Endothelial cell of umbilical vein (primary cell): ENCODE results near the gene COQ7. TPM values are rescaled to one million over a fixed set of nuclear protein-coding genes. Genes with fewer than 3 reads are reported as not detected.

ENCODE experiments used
- BruUV-seq: library from RNA; stranded (reverse); fragments of 400-500 nt; replicated peaks from 2 replicates; lab custom pipeline; 2021; lab: Mats Ljungman, UMichigan
- CTCF ChIA-PET: fragments of 300-600, 350-600 bp; sonication (Branson Sonifier 250); formaldehyde crosslinking; loops from one replicate; lab custom pipeline; 2021; ENCODE audit warnings: antibody characterized with exemption, inconsistent platforms; lab: Charles Lee
- POLR2A ChIA-PET: fragments of 300-600, 350-600 bp; sonication (Branson Sonifier 250); formaldehyde crosslinking; loops from one replicate; lab custom pipeline; 2021; ENCODE audit warnings: antibody characterized with exemption, inconsistent platforms; lab: Charles Lee
- DNase-seq: peaks from one replicate; pipeline ENCODE4 v3.0.0-alpha.2; 2011; ENCODE audit warnings: low read depth, low spot score
- FAIRE-seq: peaks from 2 replicates; lab custom pipeline; 2011; peaks lifted over from hg19 to GRCh38; lab: Jason Lieb, UNC
- H2AFZ ChIP-seq: 2 replicates; pipeline ENCODE4 v1.6.0; 2012; ENCODE audit warnings: low read depth, low read length, control low read depth, inconsistent platforms
- H3K27ac ChIP-seq: 2 replicates; pipeline ENCODE4 v1.5.1; 2011; ENCODE audit warnings: low read depth, mild to moderate bottlenecking, control low read depth, low read length, moderate library complexity; ENCODE audit not compliant: insufficient read depth
- H3K27me3 ChIP-seq, 2 experiments: 2 replicates each; pipeline versions ENCODE4 v1.6.0 to v1.6.1; 2011; ENCODE audit warnings: low read length in 2 of 2, mixed read lengths in 1 of 2; ENCODE audit not compliant: control insufficient read depth in 2 of 2, insufficient read depth in 2 of 2
- H3K36me3 ChIP-seq, 2 experiments: 2 replicates in 1 of 2; 3 replicates in 1 of 2; pipeline ENCODE4 v1.5.1; 2011; ENCODE audit warnings: low read length in 2 of 2, mild to moderate bottlenecking in 1 of 2, moderate library complexity in 1 of 2; ENCODE audit not compliant: control insufficient read depth in 2 of 2, insufficient read depth in 2 of 2; ENCODE audit errors: extremely low read depth in 1 of 2
- H3K4me1 ChIP-seq: 3 replicates; pipeline ENCODE4 v1.5.1; 2011; ENCODE audit warnings: mild to moderate bottlenecking, low read length; ENCODE audit not compliant: control insufficient read depth, insufficient read depth; ENCODE audit errors: extremely low read depth
- H3K4me2 ChIP-seq: 2 replicates; pipeline ENCODE4 v1.6.1; 2011; ENCODE audit warnings: low read length, control low read depth, mixed read lengths; ENCODE audit not compliant: insufficient read depth
- H3K4me3 ChIP-seq, 3 experiments: fragments of 200-600 bp in 1 of 3; sonication (generic), shearing (Covaris generic) in 1 of 3; replicated peaks in 1 of 3; 2 replicates each; pipeline ENCODE4 v1.5.1; 2011 to 2016; ENCODE audit warnings: control low read depth in 3 of 3, low read length in 3 of 3, mild to moderate bottlenecking in 2 of 3, inconsistent platforms in 1 of 3, low read depth in 1 of 3, moderate library complexity in 1 of 3; ENCODE audit not compliant: insufficient read depth in 1 of 3
- H3K79me2 ChIP-seq: 2 replicates; pipeline ENCODE4 v1.6.0; 2012; ENCODE audit warnings: low read length, inconsistent platforms; ENCODE audit not compliant: control insufficient read depth, insufficient read depth
- H3K9ac ChIP-seq: replicated peaks from 2 replicates; pipeline ENCODE3; 2011; ENCODE audit warnings: low read length, control low read depth; ENCODE audit not compliant: insufficient read depth; ENCODE audit errors: extremely low read depth
- H3K9me1 ChIP-seq: replicated peaks from 3 replicates; pipeline ENCODE4 v1.6.0; 2011; ENCODE audit warnings: mild to moderate bottlenecking, low read length; ENCODE audit not compliant: control insufficient read depth, insufficient read depth; ENCODE audit errors: extremely low read depth
- H3K9me3 ChIP-seq: replicated peaks from 2 replicates; pipeline ENCODE4 v1.5.1; 2012; ENCODE audit warnings: low read length, inconsistent platforms; ENCODE audit not compliant: control insufficient read depth, insufficient read depth
- H4K20me1 ChIP-seq: replicated peaks from 2 replicates; pipeline ENCODE3; 2011; ENCODE audit warnings: mild to moderate bottlenecking, low read length; ENCODE audit not compliant: control insufficient read depth, insufficient read depth; ENCODE audit errors: extremely low read depth
- CTCF ChIP-seq, 2 donors: IDR thresholded peaks; 1 replicate in 1 of 2; 2 replicates in 1 of 2; pipeline ENCODE4 v1.5.1; 2011; ENCODE audit warnings: low read length in 2 of 2, mild to moderate bottlenecking in 2 of 2, moderate library complexity in 2 of 2, control low read depth in 1 of 2, inconsistent platforms in 1 of 2, low read depth in 1 of 2; ENCODE audit not compliant: insufficient read depth in 1 of 2; ENCODE audit errors: extremely low read depth in 1 of 2
- EZH2 ChIP-seq: IDR thresholded peaks from 2 replicates; pipeline ENCODE4 v1.6.1; 2012; ENCODE audit warnings: borderline replicate concordance, low read depth, mild to moderate bottlenecking, moderate library complexity, low read length, inconsistent platforms; ENCODE audit not compliant: severe bottlenecking
- FOS ChIP-seq: IDR thresholded peaks from 2 replicates; pipeline ENCODE4 v1.6.1; 2011; ENCODE audit warnings: mild to moderate bottlenecking, low read length, moderate library complexity, borderline replicate concordance; ENCODE audit not compliant: insufficient read depth
- GATA2 ChIP-seq: IDR thresholded peaks from 2 replicates; pipeline ENCODE4 v1.7.0; 2011; ENCODE audit warnings: low read depth, mild to moderate bottlenecking, moderate library complexity, mixed read lengths, low read length; ENCODE audit not compliant: insufficient read length, insufficient read depth
- JUN ChIP-seq: IDR thresholded peaks from 2 replicates; pipeline ENCODE4 v1.6.1; 2011; ENCODE audit warnings: borderline replicate concordance, low read depth; ENCODE audit not compliant: insufficient read length, insufficient read depth
- MAX ChIP-seq: IDR thresholded peaks from 2 replicates; pipeline ENCODE4 v1.6.1; 2011; ENCODE audit not compliant: insufficient read depth, insufficient read length
- MYC ChIP-seq: IDR thresholded peaks from one replicate; pipeline ENCODE4 v1.6.1; 2011; ENCODE audit warnings: mild to moderate bottlenecking, low read depth, low read length
- POLR2A ChIP-seq: IDR thresholded peaks from 2 replicates; pipeline ENCODE4 v1.6.1; 2012; ENCODE audit warnings: low read depth, mild to moderate bottlenecking, control low read depth, low read length
- POLR2AphosphoS5 ChIP-seq: IDR thresholded peaks from 2 replicates; pipeline ENCODE4 v1.6.1; 2012; ENCODE audit warnings: low read depth, mild to moderate bottlenecking, control low read depth, low read length, moderate library complexity; ENCODE audit not compliant: insufficient read depth
- dilution Hi-C: fragments of 300-500 bp; cut with MboI; formaldehyde crosslinking; loops from one replicate; pipeline ENCODE4 v1.15.0; 2019; ENCODE audit warnings: low sequenced_read_pairs; ENCODE audit not compliant: extremely low pct_ligation_motif_present
- intact Hi-C: fragments of 100-400 bp; cut with micrococcal nuclease; formaldehyde crosslinking; loops from one replicate; pipeline ENCODE4 v1.10.0; 2022
- polyA plus RNA-seq, 4 experiments: library from polyadenylated mRNA; depleted of rRNA in 3 of 4; stranded (reverse) in 3 of 4; unstranded in 1 of 4; fragments of >200 nt; gene quantifications; 2 replicates each; pipeline versions ENCODE4 v1.2.1 to v1.2.3, GENCODE V29; 2011 to 2012; ENCODE audit warnings: missing spikeins in 1 of 4
- total RNA-seq: library from RNA; stranded (reverse); gene quantifications from 2 replicates; pipeline ENCODE4 v1.2.3, GENCODE V29; 2021

Gene COQ7
- total and polyA plus RNA-seq, 2 donors (not counting 3 experiments of a cell fraction or from before 2014, with no cell fraction given): 12.9 to 24.2 TPM

DNA sequence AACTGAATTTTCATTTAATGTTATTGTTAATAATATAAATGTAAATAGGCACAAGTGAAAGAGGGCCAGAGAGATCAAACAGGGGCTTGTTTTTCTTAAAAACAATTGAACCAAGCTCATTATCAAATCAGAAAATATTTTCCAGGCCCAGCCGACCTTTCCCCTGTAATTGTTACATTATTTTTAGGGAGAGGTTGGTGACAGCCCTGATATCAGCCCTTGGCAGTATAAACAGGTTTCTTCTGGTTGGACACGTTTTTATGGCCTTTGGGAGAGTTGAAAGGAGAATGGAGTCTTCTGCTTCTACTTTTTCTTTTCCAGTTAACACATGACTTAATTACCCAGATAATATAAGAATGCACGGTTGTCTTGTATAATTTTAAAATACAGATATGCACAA is 40.0 kb upstream of the COQ7 start:
- Histone ChIP-seq H3K4me2 (no peak overlapping the region), H4K20me1 (no peaks in the 10 kb centered on the region), H3K9me3 (no peaks in the 10 kb centered on the region), H3K36me3 (peaks cover 0 to 3% of the 10 kb centered on the region in 2 experiments), H3K4me1 (peaks cover 3% of the 10 kb centered on the region), H3K9me1 (no peaks in the 10 kb centered on the region), H2AFZ (no peak overlapping the region), H3K79me2 (no peaks in the 10 kb centered on the region), H3K4me3 (no peak overlapping the region), H3K27me3 (no peaks in the 10 kb centered on the region), H3K9ac (no peak overlapping the region), H3K27ac (no peak overlapping the region)
- DNase-seq (peak; percentile 7), FAIRE-seq (no peak)
- TF ChIP-seq FOS (no peak), MAX (no peak), EZH2 (no peak), POLR2AphosphoS5 (no peak), JUN (no peak), GATA2 (no peak), POLR2A (no peak), CTCF (IDR thresholded peaks at IDR 0.05; ENCODE audit: extremely low read depth in 1 of 2, insufficient read depth in 1 of 2, low read depth in 1 of 2, low read length in 2 of 2) (no peak), MYC (no peak)
- intact Hi-C loops (no loop called here), dilution Hi-C loops (no loop called here)
- ChIA-PET POLR2A (no interaction called here), CTCF (no interaction called here)
- BruUV-seq: no TSS peak
